ENCODE measurements around the gene CA11.
"Not testable (repeated sequence)": the region's sequence is repeated elsewhere in the genome, so short reads cannot be mapped to it uniquely, and the experiment has no call there.

Gene CA11

DNA sequence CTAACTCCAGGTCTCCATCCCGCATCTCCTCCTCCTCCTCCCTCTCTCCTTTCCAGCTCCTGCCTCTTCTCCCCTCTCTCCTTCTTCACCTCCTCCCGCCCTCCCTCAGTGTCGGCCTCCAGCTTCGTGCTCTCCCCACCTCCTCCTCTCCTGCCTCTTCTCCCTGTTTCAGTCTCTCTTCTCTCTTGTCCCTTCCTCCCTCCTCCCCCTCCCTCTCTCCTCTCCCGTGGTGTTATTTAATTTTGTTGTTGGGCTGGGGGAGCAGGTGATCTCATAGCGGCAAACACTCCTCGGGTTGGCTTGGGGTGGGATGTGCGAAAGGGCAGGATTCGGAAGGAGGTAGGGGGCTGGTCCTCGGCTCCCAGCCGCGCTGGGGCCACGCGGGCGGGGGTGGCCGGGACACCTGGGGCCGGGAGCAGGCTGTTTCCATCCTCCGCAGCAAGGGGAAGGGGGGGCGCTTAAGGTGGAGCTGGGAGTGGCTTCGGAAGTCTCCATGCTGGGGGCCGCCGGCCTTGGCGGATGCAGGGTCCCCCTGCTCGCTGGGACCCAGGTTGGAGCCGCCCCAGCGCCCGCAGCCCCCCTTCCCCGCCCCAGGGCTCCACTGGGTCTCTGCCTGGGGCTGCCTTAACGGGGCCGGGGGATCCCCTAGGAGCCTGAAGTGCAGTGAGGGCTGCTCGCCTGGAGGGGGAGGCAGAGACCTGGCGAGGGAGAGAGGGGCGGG is at the start of gene CA11:
Gene CA11, minus strand, starts transcription at position 187 of the 721 bp plus-strand sequence. CDS start 555 bp downstream, outside the sequence.
- DNase-seq = peak; percentile 97

DNA sequence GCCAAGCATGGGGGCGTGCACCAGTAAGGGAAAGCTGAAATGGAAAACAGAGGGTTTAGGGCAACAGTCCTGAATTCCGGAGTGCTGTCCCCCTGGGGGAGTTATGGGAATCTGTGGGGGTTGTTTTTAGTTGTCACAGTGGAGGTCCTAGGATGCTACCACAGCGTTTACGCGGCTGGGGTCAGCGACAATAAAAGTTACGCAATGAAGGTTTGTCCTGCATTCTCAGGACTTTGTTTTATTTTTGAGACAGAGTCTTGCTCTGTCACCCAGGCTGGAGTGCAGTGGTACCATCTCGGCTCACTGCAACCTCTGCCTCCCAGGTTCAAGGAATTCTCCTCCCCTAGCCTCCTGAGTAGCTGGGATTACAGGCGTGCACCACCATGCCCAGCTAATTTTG is 47.6 kb upstream of the CA11 start:
- not testable (repeated sequence) for DNase-seq

DNA sequence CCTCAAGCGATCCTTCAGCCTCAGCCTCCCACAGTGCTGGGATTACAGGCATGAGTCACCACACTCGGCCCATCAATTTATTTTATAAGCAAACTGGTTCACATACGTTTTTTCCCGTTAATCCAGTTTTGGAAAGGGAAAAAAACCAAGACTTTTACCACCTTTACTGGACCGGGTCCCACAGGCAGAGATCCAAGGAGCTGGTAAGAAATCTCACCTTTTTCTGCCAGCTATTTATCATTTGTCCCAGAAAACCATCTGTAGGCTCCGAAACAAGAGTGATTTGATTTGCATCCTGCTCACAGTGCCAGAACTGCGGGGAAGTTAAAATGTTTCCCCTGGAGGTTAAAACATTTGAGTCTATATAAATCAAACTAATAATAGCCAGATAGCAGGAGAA is 43.5 kb upstream of the CA11 start:
- DNase-seq = no peak

DNA sequence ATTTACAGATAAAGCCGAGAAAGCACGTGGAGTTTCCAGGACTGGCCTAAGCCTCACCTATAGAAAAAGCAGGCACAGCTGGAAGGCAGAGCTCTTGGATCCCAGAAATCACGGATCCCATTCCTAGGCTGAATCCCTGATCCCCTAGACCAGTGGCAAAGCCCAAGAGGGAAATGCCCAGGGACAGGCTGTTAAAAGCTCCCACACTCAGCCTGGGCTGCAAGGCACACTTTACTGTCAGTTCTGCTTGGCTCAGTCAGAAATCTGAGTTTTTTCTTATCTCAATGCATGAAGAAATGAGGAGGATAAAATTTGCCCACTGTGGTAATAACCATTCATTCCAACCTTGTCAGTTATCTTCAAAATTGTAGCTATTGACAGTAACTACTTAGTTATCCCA is 41.8 kb upstream of the CA11 start:
- DNase-seq = no peak

DNA sequence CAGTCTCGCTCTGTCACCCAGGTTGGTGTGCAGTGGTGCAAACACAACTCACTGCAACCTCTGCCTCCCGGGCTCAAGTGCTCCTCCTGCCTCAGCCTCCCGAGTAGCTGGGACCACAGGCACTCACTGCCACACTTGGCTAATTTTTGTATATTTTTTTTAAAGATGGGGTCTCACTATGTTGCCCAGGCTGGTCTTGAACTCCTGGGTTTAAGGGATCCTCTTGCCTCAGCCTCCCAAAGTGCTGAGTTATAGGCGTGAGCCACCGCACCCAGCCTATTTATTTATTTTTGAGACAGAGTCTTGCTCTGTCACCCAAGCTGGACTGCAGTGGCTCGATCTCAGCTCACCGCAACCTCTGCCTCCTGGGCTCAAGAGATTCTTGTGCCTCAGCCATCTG is 40.6 kb upstream of the CA11 start:
- not testable (repeated sequence) for DNase-seq

DNA sequence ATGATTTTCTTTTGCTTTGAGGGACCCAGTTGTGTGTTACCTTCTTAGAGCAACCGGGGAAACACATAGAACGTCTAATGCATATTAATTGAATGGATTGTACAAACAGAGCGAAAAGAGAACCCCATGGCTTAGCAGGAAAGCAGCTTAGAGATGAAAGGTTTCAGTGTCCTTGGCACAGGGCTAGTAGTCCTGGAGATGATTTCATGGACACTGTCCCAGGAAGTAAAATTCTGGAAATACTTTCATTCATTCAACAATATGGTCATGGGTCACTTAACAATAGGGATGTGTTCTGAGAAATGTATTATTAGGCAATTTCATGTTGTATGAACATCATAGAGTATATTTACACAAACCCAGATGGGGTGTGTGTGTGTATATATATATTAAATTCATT is 40.1 kb upstream of the CA11 start:
- DNase-seq = no peak

DNA sequence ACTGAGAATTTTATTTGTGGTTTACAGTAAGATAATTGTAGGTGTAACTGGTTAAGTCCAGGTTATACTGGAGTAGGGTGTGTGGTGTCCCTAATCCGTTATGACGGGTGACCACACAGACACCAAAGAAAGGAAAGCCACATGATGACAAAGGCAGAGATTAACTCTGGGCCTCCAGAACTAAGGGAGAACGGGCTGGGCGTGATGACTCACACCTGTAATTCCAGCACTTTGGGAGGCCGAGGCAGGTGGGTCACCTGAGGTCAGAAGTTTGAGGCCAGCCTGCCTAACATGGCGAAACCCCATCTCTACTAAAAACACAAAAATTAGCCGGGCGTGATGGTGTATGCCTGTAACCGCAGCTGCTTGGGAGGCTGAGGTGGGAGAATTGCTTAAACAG is 39.6 kb upstream of the CA11 start:
- no peak for DNase-seq

DNA sequence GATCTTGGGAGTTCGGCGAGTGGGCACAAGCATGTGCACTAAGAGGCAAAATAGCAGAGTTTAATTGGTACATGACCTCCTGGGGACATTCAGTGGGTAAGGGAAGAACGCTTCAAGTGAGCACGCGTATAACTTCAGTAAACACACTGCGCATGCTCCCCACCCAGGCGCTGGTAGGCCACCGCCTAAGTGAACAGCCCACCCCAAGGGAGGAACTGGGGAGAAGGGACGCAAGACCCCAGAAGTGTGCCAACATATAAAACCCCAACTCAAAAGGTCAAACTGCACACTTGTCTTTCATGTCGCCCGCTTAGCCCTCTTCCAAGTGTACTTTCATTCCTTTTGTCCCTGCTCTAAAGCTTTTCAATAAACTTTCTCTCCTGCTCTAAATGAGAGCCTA is 37.4 kb upstream of the CA11 start:
- no peak for DNase-seq

DNA sequence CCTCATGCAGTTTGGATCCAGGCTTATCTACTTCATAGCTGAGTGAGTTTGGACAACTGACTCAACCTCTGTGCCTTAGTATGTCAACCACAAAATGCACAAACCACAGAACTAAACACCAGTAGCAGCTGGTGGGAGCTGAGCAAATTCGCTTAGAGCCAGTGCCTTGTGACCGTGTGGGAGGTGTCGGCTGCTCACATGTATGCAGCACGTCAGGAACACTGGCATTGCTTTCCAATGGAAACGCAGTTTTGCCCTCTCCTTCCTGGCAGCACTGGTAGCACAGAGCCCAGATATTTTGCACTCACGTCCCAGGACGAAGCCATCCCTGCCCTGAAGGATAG is 35.1 kb upstream of the CA11 start:
- no peak for DNase-seq

DNA sequence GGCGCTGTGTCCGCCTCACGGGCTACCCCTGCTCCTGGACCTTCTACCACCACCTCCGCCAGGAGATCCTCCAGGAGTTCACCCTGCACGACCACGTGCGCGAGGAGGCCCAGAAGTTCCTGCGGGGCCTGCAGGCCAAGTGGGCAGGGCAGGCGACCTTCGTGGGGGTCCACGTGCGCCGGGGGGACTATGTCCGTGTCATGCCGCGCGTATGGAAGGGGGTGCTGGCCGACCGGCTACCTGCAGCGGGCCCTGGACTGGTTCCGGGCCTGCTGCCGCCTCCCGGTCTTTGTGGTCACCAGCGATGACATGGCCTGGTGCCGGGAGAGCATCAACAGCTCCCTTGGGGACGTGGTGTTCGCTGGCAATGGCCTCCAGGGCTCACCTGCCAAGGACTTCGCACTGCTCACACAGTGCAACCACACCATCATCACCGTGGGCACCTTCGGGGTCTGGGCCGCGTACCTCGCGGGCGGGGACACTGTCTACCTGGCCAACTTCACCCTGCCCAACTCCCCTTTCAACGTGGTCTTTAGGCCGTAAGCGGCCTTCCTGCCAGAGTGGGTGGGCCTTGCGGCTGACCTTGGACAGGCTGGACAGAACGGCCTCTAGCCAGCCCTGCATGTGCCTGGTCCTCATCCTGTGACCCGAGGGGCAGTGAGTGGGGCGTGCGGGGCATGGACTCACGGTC is 34.6 kb upstream of the CA11 start:
- DNase-seq = no peak

DNA sequence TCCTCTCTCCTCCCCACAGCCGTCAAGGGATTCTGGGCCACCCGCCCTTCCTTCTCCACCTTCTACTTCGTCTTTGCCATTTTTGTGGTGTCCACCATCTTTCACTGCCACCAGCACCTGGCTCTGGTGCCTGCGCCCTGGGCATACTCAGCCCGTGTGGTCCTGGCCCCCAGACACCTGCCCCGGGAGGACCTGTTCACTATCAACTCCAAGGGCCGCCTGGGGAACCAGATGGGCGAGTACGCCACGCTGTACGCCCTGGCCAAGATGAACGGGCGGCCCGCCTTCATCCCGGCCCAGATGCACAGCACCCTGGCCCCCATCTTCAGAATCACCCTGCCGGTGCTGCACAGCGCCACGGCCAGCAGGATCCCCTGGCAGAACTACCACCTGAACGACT is 34.0 kb upstream of the CA11 start:
- not testable (repeated sequence) for DNase-seq

DNA sequence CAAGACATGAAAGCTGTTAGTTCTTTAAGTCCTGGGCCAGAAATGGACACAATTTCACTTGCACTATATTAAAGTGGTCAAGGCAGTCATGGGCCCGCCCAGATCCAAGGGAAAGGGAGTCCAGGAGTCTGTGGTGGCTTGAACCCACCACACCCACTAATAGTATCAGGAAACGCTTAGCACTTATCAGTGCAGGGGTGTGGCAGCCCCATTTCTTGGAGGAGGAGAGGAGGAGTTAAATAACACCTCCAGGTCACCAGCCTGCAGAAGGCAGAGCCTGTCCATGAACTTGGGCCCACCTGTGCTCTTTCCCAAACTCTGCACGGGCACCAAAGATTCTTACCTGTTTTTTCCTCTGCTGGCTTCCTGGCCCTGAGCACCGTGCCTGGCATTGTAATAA is 32.2 kb upstream of the CA11 start:
- DNase-seq = no peak

DNA sequence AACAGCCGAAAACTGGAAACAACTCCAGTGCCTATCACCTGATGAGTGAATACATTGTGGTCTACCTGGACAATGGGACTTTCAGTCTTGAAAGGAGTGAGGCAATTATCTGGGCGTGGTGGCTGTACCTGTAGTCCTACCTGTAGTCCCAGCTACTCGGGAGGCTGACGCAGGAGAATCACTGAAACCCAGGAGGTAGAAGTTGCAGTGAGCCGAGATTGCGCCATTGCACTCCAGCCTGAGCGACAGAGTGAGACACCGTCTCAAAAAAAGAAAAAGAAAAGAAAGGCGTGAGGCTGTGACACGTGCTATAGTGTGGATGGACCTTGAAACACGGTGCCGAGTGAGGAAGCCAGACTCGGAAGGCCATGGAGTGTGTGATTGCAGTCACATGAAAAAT is 30.9 kb upstream of the CA11 start:
- no peak for DNase-seq

DNA sequence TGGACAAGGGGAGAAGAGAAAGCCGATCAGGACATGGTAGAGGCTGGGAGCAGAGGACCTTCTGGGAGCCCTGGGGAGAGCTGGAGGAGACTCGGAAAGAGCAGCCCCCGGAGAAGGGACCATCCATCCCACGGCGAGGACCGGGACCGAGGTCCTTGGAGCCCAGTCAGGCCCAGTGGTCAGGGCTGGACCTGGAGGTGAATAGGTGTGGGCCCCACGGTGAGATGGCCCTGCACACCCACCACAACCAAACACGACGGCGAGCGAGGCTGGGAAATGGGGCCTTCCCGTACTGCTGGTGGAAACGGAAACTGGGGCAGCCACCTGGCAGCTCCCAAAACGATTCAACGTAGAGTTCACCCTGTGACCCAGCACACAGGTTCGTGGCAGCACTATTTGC is 30.5 kb upstream of the CA11 start:
- DNase-seq = no peak

DNA sequence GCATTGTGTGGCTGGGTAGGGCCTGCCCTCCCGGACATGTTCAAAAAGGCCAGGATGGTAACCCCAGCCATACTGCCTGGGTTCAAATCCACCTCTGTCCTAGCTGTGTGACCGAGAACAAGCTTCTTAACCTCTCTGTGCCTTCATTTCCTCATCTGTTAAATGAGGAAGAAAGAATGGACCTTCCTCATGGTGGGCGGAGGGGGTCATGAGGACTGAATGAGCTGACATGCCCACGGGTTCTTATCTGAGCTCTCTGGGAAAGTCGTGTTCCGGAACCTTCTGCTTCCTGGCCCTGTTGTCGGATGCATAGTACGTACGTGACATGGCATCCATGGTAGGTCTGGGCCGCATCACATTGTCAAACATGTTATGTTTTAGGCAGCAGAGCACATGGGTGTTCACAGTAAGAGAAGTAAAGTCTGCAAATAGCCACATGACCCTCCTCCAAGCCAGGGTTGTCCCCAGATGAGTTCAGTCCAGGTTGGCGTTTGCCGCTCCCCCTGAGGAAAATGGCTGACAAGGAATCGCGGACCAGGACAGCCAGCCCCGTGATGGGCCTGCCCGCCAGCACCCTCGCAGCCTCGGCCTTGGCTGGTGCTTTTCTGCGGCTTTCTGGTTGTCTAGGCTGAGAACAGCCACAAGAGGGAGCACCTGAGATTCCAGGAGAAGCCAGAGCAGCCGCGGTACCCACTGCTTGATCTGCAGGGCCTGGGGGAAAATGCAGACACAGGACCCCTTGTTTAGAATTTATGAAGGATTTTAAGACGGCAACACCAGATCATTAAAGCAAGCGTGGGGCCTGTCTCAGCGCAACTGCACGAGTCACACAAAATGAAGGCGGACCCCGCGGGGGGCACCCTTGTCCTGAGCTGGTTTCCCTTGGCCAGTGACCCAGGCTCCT is 29.2 kb upstream of the CA11 start:
- DNase-seq = peak; percentile 92

DNA sequence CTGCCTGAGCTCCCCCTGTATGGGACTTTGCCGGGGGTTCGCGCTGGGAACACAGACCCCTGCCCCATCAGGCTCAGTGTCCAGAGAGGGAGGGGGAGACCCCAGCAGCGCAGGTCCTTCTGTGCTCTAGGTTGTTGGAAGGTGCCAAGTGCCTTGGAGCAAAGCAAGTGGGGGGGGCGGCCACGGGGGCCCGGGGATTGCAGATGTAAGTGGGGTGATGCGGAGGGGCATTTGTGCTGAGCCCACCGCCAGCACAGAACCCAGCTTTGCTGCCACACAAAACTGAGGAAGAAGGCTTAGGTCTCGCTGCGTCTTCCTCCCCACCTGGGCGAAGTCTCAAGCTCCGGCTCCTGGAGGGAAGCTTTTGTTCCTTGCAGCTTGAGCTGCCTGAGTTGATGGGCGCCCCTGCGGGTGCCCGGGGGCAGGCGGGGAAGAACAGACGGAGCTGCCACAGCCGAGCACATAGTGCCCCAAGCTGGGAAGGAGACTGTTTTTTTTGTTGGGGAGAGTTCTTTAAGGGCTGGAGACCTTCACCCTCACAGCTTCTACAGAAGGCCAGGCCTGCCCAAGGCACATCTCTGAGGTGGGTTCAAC is 28.3 kb upstream of the CA11 start:
- DNase-seq = no peak

DNA sequence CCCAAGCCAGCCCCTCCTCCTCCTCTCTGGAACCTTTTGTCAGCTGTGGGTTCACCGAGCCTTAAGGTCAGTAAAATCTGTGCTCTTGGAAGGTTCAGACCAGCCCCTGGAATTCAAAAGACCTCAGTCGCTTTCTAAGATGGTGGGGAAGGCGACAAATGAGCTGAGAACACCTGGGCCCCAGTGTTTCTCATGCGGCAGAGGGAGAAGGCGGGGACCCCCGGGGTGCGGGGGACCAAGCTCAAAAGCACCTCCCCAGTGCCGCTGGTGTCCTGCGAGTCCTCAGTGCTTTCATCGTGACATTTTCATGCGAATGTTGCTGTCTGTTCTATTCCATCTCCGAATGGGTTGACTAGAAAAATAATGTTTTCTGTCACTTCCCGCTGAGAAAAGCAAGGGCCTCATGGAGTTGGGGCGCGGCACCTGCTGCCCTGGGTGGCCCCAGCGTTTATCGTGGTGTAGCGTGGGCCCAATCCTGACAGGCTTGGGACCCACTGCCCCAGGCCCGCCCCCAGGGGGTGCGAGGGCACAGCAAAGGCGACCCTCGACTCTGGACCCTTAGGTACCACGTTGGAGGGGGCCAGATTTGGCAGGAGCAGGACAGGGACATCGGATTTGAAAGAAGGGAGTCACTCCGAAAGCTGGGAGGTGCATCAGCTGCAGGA is 27.6 kb upstream of the CA11 start:
- DNase-seq = no peak

DNA sequence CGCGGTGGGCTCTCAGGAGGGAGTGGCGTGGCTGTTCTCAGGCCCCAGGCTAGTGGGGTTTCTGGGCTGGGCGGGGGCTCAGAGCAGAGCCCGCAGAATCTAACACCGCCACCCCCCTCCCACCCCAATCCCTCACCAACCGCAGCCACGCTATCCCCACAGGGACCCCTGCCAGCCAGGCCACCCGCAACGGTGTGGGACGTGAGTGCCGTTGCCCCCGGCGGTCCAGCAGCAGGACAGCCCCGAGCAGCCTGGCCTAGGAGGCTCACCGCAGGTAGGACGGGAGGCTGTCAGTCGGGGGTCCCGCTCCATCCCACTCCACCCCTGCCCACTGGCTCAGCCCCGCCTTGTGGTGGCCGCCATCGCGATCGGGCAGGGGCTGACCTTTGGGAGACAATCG is 27.0 kb upstream of the CA11 start, which contains the start of gene NTN5:
Gene NTN5, minus strand, starts transcription at position 24 of the 400 bp plus-strand sequence. CDS start 2,031 bp downstream, outside the sequence.
- no peak for DNase-seq

DNA sequence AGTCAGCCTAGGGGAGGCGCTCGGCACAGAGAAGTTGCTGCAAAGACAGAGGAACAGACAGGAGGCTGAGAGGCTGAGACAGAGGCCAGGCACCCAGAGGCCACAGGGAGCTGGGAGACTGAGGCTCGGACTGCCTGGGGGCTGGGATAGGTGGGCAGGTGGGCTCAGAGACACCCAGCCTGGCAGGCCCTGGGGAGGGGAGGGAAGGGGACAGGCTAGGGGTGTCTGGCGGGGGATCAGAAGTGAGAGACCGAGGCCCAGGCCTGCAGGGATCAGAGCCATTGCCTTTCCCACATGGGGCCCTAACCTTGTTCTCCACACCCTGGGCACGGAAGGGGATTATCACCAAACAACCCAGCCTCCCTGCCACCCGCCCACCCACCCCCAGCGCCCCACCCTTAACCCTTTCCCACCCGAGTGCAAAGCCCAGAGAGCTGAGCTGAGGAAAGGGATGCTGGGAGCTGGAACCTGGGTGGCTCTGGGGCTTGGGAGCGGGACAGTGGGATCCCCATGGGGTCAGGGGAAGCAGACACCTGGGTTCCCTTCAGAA is 25.5 kb upstream of the CA11 start:
- DNase-seq = peak; percentile 84

DNA sequence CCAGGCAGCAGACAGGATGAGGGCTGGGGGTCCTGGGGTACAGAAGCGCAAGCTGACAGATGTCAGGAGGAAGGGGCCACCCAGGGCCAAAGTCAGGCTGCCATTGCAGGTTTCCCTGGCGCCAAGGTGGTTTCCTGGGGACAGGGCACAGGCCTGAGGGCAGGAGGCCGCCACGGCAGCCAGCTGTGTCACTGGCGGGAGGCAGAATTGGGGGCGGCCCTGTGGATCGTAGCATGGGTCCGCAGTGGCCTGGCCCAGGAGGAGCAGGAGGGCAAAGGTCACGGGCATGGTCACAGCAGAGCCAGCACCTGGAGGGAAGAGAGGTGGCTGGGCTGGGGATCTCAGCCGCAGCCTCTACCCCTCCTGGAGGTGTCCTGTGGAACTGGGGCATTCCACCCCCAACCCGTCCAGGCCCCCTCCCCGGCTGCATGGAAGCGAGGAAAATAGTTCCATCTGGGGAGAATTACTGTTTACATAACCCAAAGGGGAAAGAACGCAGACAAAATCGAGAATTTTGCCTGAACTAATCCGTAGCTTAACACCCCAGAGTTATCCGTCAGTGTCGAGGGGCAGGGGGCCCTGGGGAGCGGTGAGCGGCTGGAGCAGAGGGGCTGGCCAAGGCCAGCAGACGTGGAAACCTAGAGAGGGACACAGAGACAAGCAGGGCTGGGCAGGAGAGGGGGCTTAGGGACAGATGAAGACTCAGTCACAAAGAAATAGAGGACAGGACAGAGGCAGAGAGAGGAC is 24.9 kb upstream of the CA11 start:
- no peak for DNase-seq

DNA sequence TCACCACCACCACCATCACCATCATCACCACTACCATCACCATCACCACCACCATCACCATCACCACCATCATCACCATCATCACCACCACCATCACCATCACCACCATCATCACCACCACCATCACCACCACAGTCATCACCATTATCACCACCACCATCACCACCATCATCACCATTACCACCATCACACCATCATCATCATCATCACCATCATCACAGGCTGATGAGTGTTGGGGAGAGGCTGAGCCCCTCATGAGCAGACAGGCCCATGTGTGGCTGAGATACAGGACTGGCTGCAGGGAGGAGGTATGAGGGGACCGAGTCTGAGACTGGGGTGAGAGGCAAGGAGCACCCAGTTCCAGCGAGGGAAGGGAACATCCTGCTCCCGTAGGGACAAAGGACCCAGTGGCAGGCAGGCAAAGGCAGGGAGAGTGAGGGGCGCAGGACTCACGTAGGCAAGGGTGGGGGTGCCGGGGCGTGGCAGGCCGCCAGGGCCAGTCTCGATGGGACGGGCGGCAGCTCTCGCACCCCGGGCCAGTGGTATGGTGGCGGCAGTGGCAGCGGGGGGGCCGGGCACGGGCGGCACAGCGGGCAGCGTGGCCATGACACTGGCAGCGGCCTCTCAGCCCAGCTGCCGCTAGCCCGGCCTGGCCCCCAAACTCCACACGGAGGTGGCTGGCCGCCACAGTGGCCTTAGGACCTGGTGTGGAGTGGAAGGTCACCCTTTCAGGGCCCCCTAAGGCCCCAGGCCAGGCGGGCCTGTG is 24.1 kb upstream of the CA11 start:
- no peak for DNase-seq
